Measurements from ENCODE around the gene GTF2E1. TPM values are rescaled to one million over a fixed set of nuclear protein-coding genes. Genes with fewer than 3 reads are reported as not detected.

The GTF2E1 gene
- polyA plus RNA-seq, 1 donor (not counting 4 experiments of a cell fraction or from before 2014, with no cell fraction given), result 14.8 TPM

DNA sequence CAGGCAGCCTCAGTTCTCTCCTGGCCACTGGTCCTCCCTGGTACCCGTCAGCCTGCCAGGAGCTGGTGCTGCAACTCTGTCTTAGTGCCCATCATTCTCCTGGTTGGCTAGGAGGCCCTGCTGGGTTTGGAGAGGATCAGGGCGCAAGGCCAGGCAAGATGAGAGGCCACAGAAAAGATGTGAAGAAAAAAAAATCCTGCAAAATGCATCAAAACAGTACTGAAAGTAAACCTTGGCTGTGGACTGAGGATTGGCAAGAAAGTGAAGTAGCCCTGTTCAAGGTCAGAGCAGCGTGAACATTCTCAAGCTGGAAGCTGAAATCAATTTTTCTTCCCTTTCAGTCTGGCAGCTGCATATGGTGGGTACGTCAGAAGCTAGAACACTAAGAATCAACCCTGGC lies 74.2 kb downstream of the GTF2E1 start:
- dilution Hi-C loops (cut with MboI; ENCODE audit: extremely low pct_ligation_motif_present, low sequenced_read_pairs), result no loop called here
- H4K20me1 ChIP-seq (ENCODE audit: control insufficient read depth, extremely low read depth, insufficient read depth, low read length), result no peaks in the 10 kb centered on the region
- TF ChIP-seq CTCF (optimal IDR thresholded peaks at IDR 0.05 in 1 of 3, IDR thresholded peaks at IDR 0.05 in 1 of 3, conservative IDR thresholded peaks at IDR 0.05 in 1 of 3; ENCODE audit: extremely low read depth in 1 of 3, insufficient read depth in 2 of 3, low read length in 3 of 3) (no peak), EZH2 (IDR thresholded peaks at IDR 0.05; ENCODE audit: low read length) (no peak)
- H3K79me2 ChIP-seq (ENCODE audit: control insufficient read depth, insufficient read depth, low read length), result no peaks in the 10 kb centered on the region
- FAIRE-seq (no peak), DNase-seq (ENCODE audit: low read depth, low spot score) (no peak)
- H3K9ac ChIP-seq (ENCODE audit: control insufficient read depth, extremely low read depth, insufficient read depth, low read length), result no peak overlapping the region
- H3K9me3 ChIP-seq (ENCODE audit: control insufficient read depth, low read depth, low read length), result no peaks in the 10 kb centered on the region
- H2AFZ ChIP-seq (ENCODE audit: control insufficient read depth, low read length), result no peak overlapping the region
- H3K4me2 ChIP-seq (ENCODE audit: control insufficient read depth, extremely low read depth, insufficient read depth, low read depth, low read length), result no peak overlapping the region
- H3K36me3 ChIP-seq (ENCODE audit: control insufficient read depth in 2 of 2, extremely low read depth in 1 of 2, insufficient read depth in 2 of 2, low read length in 2 of 2), result no peaks in the 10 kb centered on the region
- no peaks in the 10 kb centered on the region for H3K27me3 ChIP-seq (ENCODE audit: control insufficient read depth, extremely low read depth, insufficient read depth, low read length)
- H3K4me3 ChIP-seq (ENCODE audit: control insufficient read depth in 2 of 3, extremely low read depth in 1 of 3, insufficient read depth in 2 of 3, low read depth in 1 of 3, low read length in 3 of 3), result no peak overlapping the region
- no peaks in the 10 kb centered on the region for H3K4me1 ChIP-seq (ENCODE audit: control insufficient read depth, extremely low read depth, insufficient read depth, low read length)
- H3K9me1 ChIP-seq (ENCODE audit: control insufficient read depth, extremely low read depth, insufficient read depth, low read length), result no peaks in the 10 kb centered on the region
- no peak overlapping the region for H3K27ac ChIP-seq (ENCODE audit: control insufficient read depth, insufficient read depth, low read length)

- H3K9me1 ChIP-seq (ENCODE audit: control insufficient read depth, extremely low read depth, insufficient read depth, low read length), result no peaks in the 10 kb centered on the region
- H3K27ac ChIP-seq (ENCODE audit: control insufficient read depth, insufficient read depth, low read length), result no peak overlapping the region
- H3K4me3 ChIP-seq (ENCODE audit: control insufficient read depth in 2 of 3, extremely low read depth in 1 of 3, insufficient read depth in 2 of 3, low read depth in 1 of 3, low read length in 3 of 3), result no peak overlapping the region
- dilution Hi-C loops (cut with MboI; ENCODE audit: extremely low pct_ligation_motif_present, low sequenced_read_pairs), result no loop called here
- H3K4me2 ChIP-seq (ENCODE audit: control insufficient read depth, extremely low read depth, insufficient read depth, low read depth, low read length), result no peak overlapping the region
- no peak overlapping the region for H2AFZ ChIP-seq (ENCODE audit: control insufficient read depth, low read length)
- H3K27me3 ChIP-seq (ENCODE audit: control insufficient read depth, extremely low read depth, insufficient read depth, low read length), result no peaks in the 10 kb centered on the region
- H3K9me3 ChIP-seq (ENCODE audit: control insufficient read depth, low read depth, low read length), result no peaks in the 10 kb centered on the region
- FAIRE-seq, result no peak
- H4K20me1 ChIP-seq (ENCODE audit: control insufficient read depth, extremely low read depth, insufficient read depth, low read length), result no peaks in the 10 kb centered on the region
- TF ChIP-seq EZH2 (IDR thresholded peaks at IDR 0.05; ENCODE audit: low read length) (no peak), CTCF (optimal IDR thresholded peaks at IDR 0.05 in 1 of 3, IDR thresholded peaks at IDR 0.05 in 1 of 3, conservative IDR thresholded peaks at IDR 0.05 in 1 of 3; ENCODE audit: extremely low read depth in 1 of 3, insufficient read depth in 2 of 3, low read length in 3 of 3) (no peak)
- H3K9ac ChIP-seq (ENCODE audit: control insufficient read depth, extremely low read depth, insufficient read depth, low read length), result no peak overlapping the region
- H3K36me3 ChIP-seq (ENCODE audit: control insufficient read depth in 2 of 2, extremely low read depth in 1 of 2, insufficient read depth in 2 of 2, low read length in 2 of 2), result no peaks in the 10 kb centered on the region
- no peaks in the 10 kb centered on the region for H3K79me2 ChIP-seq (ENCODE audit: control insufficient read depth, insufficient read depth, low read length)
- no peak for DNase-seq (ENCODE audit: low read depth, low spot score)
- no peaks in the 10 kb centered on the region for H3K4me1 ChIP-seq (ENCODE audit: control insufficient read depth, extremely low read depth, insufficient read depth, low read length)
These were observed 78.2 kb downstream of the GTF2E1 start for GRCh38 chr3:120820748-120821147.
